DND-41 (cell line): ENCODE measurements around the gene DPF3.

Source experiments
- EZH2 ChIP-seq: IDR thresholded peaks from 3 replicates; pipeline ENCODE4 v1.6.1; 2012; ENCODE audit warnings: borderline replicate concordance, low read depth, mild to moderate bottlenecking, moderate library complexity, low read length, inconsistent platforms; ENCODE audit not compliant: severe bottlenecking
- TF ChIP-seq, protein P1 (sequence below): IDR thresholded peaks from 2 replicates; pipeline ENCODE4 v1.5.1; 2012; ENCODE audit warnings: borderline replicate concordance, low read length, moderate library complexity, mild to moderate bottlenecking; ENCODE audit not compliant: poor library complexity, severe bottlenecking; ENCODE audit errors: extremely low read depth

DNA sequence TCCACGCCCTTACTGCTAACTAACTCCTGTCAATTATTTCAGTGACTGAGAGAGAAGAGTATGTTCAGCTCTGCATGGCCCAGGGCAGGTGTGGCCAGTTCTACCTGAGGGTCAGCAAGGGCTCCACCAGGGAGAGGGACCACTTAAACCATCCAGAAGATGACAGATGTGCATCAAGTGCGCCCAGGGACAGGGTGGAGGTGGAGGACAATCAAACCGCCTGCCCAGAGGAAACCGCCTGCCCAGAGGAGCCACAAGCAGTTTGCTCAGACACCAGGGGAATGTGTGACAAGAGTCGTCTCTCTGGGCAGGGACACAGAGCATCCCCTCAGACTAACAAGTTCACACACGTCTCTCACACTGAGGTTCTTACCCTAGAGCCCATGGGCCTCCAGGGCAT lies 14.5 kb downstream of the DPF3 start:
- TF ChIP-seq, protein P1, sequence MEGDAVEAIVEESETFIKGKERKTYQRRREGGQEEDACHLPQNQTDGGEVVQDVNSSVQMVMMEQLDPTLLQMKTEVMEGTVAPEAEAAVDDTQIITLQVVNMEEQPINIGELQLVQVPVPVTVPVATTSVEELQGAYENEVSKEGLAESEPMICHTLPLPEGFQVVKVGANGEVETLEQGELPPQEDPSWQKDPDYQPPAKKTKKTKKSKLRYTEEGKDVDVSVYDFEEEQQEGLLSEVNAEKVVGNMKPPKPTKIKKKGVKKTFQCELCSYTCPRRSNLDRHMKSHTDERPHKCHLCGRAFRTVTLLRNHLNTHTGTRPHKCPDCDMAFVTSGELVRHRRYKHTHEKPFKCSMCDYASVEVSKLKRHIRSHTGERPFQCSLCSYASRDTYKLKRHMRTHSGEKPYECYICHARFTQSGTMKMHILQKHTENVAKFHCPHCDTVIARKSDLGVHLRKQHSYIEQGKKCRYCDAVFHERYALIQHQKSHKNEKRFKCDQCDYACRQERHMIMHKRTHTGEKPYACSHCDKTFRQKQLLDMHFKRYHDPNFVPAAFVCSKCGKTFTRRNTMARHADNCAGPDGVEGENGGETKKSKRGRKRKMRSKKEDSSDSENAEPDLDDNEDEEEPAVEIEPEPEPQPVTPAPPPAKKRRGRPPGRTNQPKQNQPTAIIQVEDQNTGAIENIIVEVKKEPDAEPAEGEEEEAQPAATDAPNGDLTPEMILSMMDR = no peak
- TF ChIP-seq EZH2 = no peak
